SK-N-SH treated with all-trans-retinoic acid at 6 μM for 48 hours (cell line): ENCODE results near the gene PRKAG2.

Experiments
- ATAC-seq: fragments of 200-7000 bp; cut with Tn5 transposase; 3 replicates; pipeline ENCODE4 v1.9.1; 2020; ENCODE audit warnings: mild to moderate bottlenecking, moderate library complexity
- ARNTL ChIP-seq: fragments of 450-650 bp; formaldehyde crosslinking; IDR thresholded peaks from 2 replicates; pipeline ENCODE4 v1.5.0; 2020; ENCODE audit warnings: low read depth, mild to moderate bottlenecking, moderate library complexity, borderline replicate concordance
- BACH2 ChIP-seq: fragments of 250-450 bp; sonication (Bioruptor Pico); IDR thresholded peaks from 2 replicates; pipeline ENCODE4 v1.9.0; 2021; ENCODE audit warnings: mild to moderate bottlenecking, borderline replicate concordance
- CREB5 ChIP-seq: fragments of 250-450 bp; sonication (Bioruptor Pico); IDR thresholded peaks from 2 replicates; pipeline ENCODE4 v1.5.1; 2020; ENCODE audit warnings: low read depth, mild to moderate bottlenecking, moderate library complexity
- CSDC2 ChIP-seq: fragments of 250-450 bp; sonication (Bioruptor Pico); IDR thresholded peaks from 2 replicates; pipeline ENCODE4 v1.5.0; 2020; ENCODE audit warnings: mild to moderate bottlenecking, moderate library complexity
- CSRNP3 ChIP-seq: fragments of 250-450 bp; sonication (Bioruptor Pico); IDR thresholded peaks from 2 replicates; pipeline ENCODE4 v1.5.1; 2021; ENCODE audit warnings: mild to moderate bottlenecking, moderate library complexity
- ESRRG ChIP-seq: fragments of 250-450 bp; sonication (Bioruptor Pico); IDR thresholded peaks from 2 replicates; pipeline ENCODE4 v1.6.1; 2021; ENCODE audit warnings: mild to moderate bottlenecking
- GLIS3 ChIP-seq: fragments of 250-450 bp; sonication (Bioruptor Pico); IDR thresholded peaks from 2 replicates; pipeline ENCODE4 v1.5.0; 2020; ENCODE audit warnings: mild to moderate bottlenecking, moderate library complexity
- ISL1 ChIP-seq: fragments of 250-450 bp; sonication (Bioruptor Pico); IDR thresholded peaks from 2 replicates; pipeline ENCODE4 v2.1.2; 2022; ENCODE audit warnings: mild to moderate bottlenecking, moderate library complexity
- OSR1 ChIP-seq: fragments of 250-450 bp; sonication (Bioruptor Pico); IDR thresholded peaks from 2 replicates; pipeline ENCODE4 v1.8.0; 2022; ENCODE audit warnings: moderate library complexity, mild to moderate bottlenecking, inconsistent platforms
- POU6F1 ChIP-seq: fragments of 250-450 bp; sonication (Bioruptor Pico); IDR thresholded peaks from 2 replicates; pipeline ENCODE4 v1.8.0; 2021; ENCODE audit warnings: low read depth, mild to moderate bottlenecking, moderate library complexity, borderline replicate concordance
- RARB ChIP-seq: fragments of 250-450 bp; sonication (Bioruptor Pico); IDR thresholded peaks from 2 replicates; pipeline ENCODE4 v1.8.0; 2021; ENCODE audit warnings: mild to moderate bottlenecking, moderate library complexity
- SNAI2 ChIP-seq: fragments of 250-450 bp; sonication (Bioruptor Pico); IDR thresholded peaks from 2 replicates; pipeline ENCODE4 v1.5.0; 2020; ENCODE audit warnings: mild to moderate bottlenecking, moderate library complexity
- TCF4 ChIP-seq: fragments of 250-450 bp; sonication (Bioruptor Pico); IDR thresholded peaks from 2 replicates; pipeline ENCODE4 v1.8.0; 2021; ENCODE audit warnings: mild to moderate bottlenecking, moderate library complexity, borderline replicate concordance
- TOX ChIP-seq: fragments of 250-450 bp; sonication (Bioruptor Pico); IDR thresholded peaks from 2 replicates; pipeline ENCODE4 v1.8.0; 2021; ENCODE audit warnings: mild to moderate bottlenecking, moderate library complexity, borderline replicate concordance
- TSHZ2 ChIP-seq: fragments of 250-450 bp; sonication (Bioruptor Pico); IDR thresholded peaks from 2 replicates; pipeline ENCODE4 v1.5.0; 2020; ENCODE audit warnings: mild to moderate bottlenecking, moderate library complexity
- ZC3H10 ChIP-seq: fragments of 250-450 bp; sonication (Bioruptor Pico); IDR thresholded peaks from 2 replicates; pipeline ENCODE4 v1.5.1; 2021; ENCODE audit warnings: mild to moderate bottlenecking, moderate library complexity
- ZFP3 ChIP-seq: fragments of 250-450 bp; sonication (Bioruptor Pico); IDR thresholded peaks from 2 replicates; pipeline ENCODE4 v1.5.0; 2020; ENCODE audit warnings: mild to moderate bottlenecking, moderate library complexity
- ZFP30 ChIP-seq: fragments of 450-650 bp; formaldehyde crosslinking; IDR thresholded peaks from 2 replicates; pipeline ENCODE4 v1.5.0; 2022; ENCODE audit warnings: mild to moderate bottlenecking, moderate library complexity
- ZNF8 ChIP-seq: fragments of 450-650 bp; formaldehyde crosslinking; IDR thresholded peaks from 2 replicates; pipeline ENCODE4 v1.5.0; 2020; ENCODE audit warnings: mild to moderate bottlenecking, moderate library complexity
- TF ChIP-seq, protein P1 (sequence below): fragments of 250-450 bp; sonication (Bioruptor Pico); IDR thresholded peaks from 2 replicates; pipeline ENCODE4 v1.8.0; 2020; ENCODE audit warnings: mild to moderate bottlenecking, moderate library complexity, borderline replicate concordance

PRKAG2 gene

DNA sequence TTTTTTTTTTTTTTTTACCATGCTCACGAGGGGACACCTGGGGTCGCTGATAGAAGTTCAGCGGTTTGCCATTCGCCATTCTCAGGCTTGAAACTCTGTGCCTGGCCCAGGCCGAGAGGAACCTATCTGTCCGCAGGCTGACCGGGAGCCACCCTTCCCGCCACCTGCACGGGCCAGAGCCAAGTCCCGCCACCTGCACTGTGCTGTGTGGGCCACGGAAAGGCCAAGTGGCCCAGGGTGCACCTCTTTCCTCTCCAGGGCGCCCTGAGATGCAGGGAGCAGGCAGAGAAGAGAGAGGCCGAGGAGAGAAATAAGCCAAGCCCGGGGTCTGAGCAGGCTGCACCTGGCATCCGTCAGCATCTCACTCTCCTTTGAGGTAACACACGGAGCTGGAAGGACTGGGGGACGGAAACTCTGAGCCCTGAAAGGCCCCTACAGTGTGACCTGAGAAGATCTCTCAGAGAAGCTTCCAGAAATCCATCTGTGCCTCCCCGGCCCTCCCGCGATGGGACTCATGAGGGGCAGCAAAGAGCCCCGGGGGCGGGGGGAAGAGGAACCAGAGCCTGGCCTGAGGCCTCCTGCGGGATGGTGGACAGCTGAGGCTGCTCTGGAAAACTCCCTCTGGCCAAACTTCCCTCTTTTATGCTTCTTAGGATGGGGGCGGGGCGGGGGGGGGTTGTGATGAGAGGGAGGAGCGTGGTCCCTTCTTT is 46.6 kb downstream of the PRKAG2 start:
- TF ChIP-seq OSR1 (CRISPR knock-in tag) (no peak), RARB (CRISPR knock-in tag) (no peak), POU6F1 (no peak), CREB5 (no peak), CSRNP3 (CRISPR knock-in tag) (no peak), GLIS3 (CRISPR knock-in tag) (no peak), SNAI2 (CRISPR knock-in tag) (no peak), ZNF8 (CRISPR knock-in tag) (no peak), BACH2 (CRISPR knock-in tag) (no peak), TCF4 (CRISPR knock-in tag) (no peak), ZFP30 (CRISPR knock-in tag) (no peak), ZC3H10 (CRISPR knock-in tag) (no peak), ISL1 (CRISPR knock-in tag) (no peak)
- TF ChIP-seq, protein P1, sequence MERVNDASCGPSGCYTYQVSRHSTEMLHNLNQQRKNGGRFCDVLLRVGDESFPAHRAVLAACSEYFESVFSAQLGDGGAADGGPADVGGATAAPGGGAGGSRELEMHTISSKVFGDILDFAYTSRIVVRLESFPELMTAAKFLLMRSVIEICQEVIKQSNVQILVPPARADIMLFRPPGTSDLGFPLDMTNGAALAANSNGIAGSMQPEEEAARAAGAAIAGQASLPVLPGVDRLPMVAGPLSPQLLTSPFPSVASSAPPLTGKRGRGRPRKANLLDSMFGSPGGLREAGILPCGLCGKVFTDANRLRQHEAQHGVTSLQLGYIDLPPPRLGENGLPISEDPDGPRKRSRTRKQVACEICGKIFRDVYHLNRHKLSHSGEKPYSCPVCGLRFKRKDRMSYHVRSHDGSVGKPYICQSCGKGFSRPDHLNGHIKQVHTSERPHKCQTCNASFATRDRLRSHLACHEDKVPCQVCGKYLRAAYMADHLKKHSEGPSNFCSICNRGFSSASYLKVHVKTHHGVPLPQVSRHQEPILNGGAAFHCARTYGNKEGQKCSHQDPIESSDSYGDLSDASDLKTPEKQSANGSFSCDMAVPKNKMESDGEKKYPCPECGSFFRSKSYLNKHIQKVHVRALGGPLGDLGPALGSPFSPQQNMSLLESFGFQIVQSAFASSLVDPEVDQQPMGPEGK (CRISPR knock-in tag) = no peak
- ATAC-seq = no peak

GRCh38 chr7:151829707-151830106 is 47.2 kb downstream of the PRKAG2 start:
- no peak for ATAC-seq
- TF ChIP-seq, protein P1 (CRISPR knock-in tag) = no peak
- TF ChIP-seq BACH2 (CRISPR knock-in tag) = no peak
- no peak for TF ChIP-seq ESRRG (CRISPR knock-in tag)
- no peak for TF ChIP-seq POU6F1
- no peak for TF ChIP-seq TOX (CRISPR knock-in tag)
- TF ChIP-seq CSDC2 (CRISPR knock-in tag) = no peak
- no peak for TF ChIP-seq CSRNP3 (CRISPR knock-in tag)
- TF ChIP-seq ARNTL (CRISPR knock-in tag) = no peak
- no peak for TF ChIP-seq ZFP3 (CRISPR knock-in tag)
- no peak for TF ChIP-seq TSHZ2 (CRISPR knock-in tag)
- no peak for TF ChIP-seq ISL1 (CRISPR knock-in tag)
- no peak for TF ChIP-seq SNAI2 (CRISPR knock-in tag)
- TF ChIP-seq OSR1 (CRISPR knock-in tag) = no peak
- TF ChIP-seq, all 23 proteins: peak for 0
